ENCODE results near the gene HOXA3. TPM values are rescaled to one million over a fixed set of nuclear protein-coding genes. Genes with fewer than 3 reads are reported as not detected.

HOXA3 gene
- total and polyA plus RNA-seq, 4 donors: 3.8 to 20.8 (median 10.9) TPM

DNA sequence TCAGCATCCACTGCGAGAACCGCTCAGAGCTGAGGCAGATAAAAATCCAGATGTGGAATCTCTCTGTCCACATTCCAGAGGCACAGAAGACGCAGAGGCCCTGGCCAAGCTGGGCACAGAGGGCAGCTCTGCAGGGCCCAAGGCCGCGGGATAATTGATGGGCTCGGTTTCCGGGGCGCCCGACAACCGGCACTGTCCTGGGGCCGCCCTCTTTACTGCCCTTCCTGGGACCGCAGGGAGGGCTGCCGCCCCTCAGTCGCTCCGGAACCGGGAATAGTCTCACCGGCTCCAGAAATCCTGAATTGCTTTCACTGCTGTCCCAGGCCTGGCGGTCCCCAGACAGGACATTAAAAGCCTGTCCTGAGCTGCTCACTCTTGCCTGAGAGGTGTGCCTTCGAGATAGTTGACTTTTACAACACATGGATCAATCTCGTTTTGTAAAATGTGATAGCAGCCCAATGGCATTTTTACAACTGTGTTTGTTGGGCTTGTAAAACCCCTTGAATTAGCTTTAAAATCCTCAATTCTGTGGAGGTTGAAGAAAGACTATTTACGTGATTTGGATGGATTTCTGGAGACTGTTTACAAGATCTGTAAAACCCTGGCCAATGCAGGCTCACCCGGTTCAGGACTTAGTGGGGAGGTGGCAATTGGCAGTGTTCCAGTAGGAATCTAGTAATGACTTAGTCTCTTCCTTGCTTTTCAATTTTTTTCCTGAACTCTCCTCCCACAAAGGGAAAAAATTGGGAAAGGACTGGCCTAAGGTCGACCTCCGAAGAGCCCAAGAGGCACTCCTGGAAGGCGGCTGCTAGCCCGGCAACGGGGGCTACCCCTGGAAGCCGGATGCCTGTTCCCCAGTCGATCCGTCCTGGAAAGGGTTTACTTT lies 3.4 kb downstream of the HOXA3 start:
- Histone ChIP-seq H3K27me3 (ENCODE audit: control insufficient read depth in 1 of 2, insufficient read depth in 2 of 2, low read length in 1 of 2) (no peaks in the 10 kb centered on the region), H3K9me3 (ENCODE audit: control insufficient read depth, low read length) (no peaks in the 10 kb centered on the region), H3K36me3 (ENCODE audit: control insufficient read depth in 1 of 2, insufficient read depth in 2 of 2, low read length in 1 of 2) (no peaks in the 10 kb centered on the region), H3K4me3 (ENCODE audit: low read length in 2 of 2) (peak overlapping the region in 1 of 2 donors; percentile 28), H3K27ac (ENCODE audit: low read depth in 1 of 2, low read length in 2 of 2) (peak overlapping the region in 1 of 2 donors; percentile 20), H3K4me1 (ENCODE audit: control insufficient read depth in 1 of 2, insufficient read depth in 2 of 2, low read length in 2 of 2) (no peaks in the 10 kb centered on the region)
- 53 to 59% methylated on average over 30 of the region's 30 CpGs for WGBS, 2 donors
- intact Hi-C loops (cut with DNase I): no loop called here
- DNase-seq: no peak
- ATAC-seq (ENCODE audit: low FRiP score): no peak

DNA sequence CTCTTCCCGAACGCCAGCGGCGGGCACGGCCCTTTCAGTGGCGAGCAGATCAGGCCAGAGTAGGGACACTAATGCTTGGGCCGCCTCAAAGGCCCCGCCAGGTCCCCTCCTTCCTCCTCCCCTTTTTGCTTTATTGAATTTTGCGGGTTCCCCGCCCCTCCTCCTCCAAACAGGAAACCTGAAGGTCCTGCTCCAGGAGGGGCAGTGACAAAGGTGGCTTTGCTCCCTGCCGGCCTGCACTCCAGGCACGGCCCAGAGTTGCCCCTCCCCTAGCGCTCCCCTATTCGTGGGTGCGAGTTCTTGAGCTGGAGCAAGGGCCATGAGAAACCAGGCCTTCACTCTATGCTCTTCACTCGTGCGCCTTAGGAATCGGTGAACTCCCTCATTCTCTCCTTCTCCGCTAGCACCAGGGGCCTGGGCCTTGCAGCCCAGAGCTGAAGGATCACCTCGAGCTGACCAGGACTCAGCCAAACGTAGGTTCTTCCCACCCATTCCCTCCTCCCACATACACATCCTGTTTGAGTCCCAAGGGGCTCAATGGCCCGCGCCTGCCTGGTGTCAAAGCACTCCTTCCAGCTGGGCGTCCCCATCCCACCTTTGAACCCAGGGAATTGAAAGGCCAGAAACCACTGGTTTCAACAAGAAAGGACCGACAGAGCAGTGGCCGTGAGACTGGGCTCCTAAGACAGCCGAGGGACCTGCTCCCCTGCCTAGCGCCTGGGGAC lies 4.2 kb downstream of the HOXA3 start:
- Histone ChIP-seq H3K36me3 (ENCODE audit: control insufficient read depth in 1 of 2, insufficient read depth in 2 of 2, low read length in 1 of 2) (no peaks in the 10 kb centered on the region), H3K27ac (ENCODE audit: low read depth in 1 of 2, low read length in 2 of 2) (peak overlapping the region; percentile 16 to 20), H3K4me1 (ENCODE audit: control insufficient read depth in 1 of 2, insufficient read depth in 2 of 2, low read length in 2 of 2) (no peaks in the 10 kb centered on the region), H3K27me3 (ENCODE audit: control insufficient read depth in 1 of 2, insufficient read depth in 2 of 2, low read length in 1 of 2) (no peaks in the 10 kb centered on the region), H3K4me3 (ENCODE audit: low read length in 2 of 2) (peak overlapping the region in 1 of 2 donors; percentile 28), H3K9me3 (ENCODE audit: control insufficient read depth, low read length) (no peaks in the 10 kb centered on the region)
- WGBS, 2 donors: 25 to 29% methylated on average over 28 of the region's 28 CpGs
- ATAC-seq (ENCODE audit: low FRiP score): no peak
- DNase-seq: no peak
- intact Hi-C loops (cut with DNase I): no loop called here

DNA sequence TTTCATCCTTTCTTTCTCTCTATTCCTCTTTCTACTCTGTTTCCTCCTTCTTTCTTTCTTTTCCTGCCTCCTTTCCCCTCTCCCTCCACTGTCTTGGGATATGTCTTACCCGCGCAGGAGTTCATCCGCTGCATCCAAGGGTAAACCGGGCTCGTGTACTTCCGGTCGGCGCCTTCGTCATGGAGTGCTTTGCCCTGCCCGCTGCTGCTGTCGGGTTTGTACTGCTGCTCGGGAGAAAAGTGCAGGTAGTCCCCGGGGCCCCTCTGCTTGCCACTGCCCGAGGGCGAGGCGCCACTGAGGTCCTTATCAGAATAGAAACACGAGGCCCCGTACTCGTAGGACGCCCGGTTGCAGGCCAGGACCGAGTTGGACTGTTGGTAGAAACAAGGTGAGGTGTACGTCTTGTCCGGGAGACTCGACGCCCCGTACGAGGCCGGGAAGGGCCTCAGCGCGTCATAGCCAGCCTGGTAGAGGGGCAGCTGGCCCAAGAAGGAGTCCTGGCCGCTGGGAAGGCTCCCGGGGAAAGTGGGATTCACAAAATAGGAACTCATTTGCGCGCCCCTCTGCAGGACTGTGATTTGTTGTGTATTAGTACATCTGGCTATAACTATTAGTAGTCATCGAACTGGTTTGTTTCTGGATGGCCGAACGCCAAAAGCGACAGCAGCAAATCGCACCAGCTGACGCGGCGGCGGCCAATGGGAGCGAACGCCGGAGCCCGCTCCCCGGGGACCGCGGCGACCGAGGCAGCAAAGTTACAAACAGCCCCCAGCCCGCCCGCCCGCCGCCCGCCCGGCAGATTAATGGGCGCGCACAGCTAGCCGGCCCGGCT lies 5.0 kb downstream of the HOXA3 start, which contains the start of gene HOXA6:
HOXA6 (minus strand) TSS at position 576 of the 832 bp plus-strand sequence; CDS start at position 551, 25 bp downstream.
- no peaks in the 10 kb centered on the region for H3K36me3 ChIP-seq (ENCODE audit: control insufficient read depth in 1 of 2, insufficient read depth in 2 of 2, low read length in 1 of 2)
- H3K27me3 ChIP-seq (ENCODE audit: control insufficient read depth in 1 of 2, insufficient read depth in 2 of 2, low read length in 1 of 2): no peaks in the 10 kb centered on the region
- 22 to 30% methylated on average over 63 of the region's 63 CpGs for WGBS, 2 donors
- no peaks in the 10 kb centered on the region for H3K4me1 ChIP-seq (ENCODE audit: control insufficient read depth in 1 of 2, insufficient read depth in 2 of 2, low read length in 2 of 2)
- H3K4me3 ChIP-seq (ENCODE audit: low read length in 2 of 2): peak within 1 kb of the TSS; percentile 8 to 28
- intact Hi-C loops (cut with DNase I): no loop called here
- peak; percentile 78 to 92 for DNase-seq
- no peak for ATAC-seq (ENCODE audit: low FRiP score)
- peak within 1 kb of the TSS; percentile 16 to 35 for H3K27ac ChIP-seq (ENCODE audit: low read depth in 1 of 2, low read length in 2 of 2)
- no peaks in the 10 kb centered on the region for H3K9me3 ChIP-seq (ENCODE audit: control insufficient read depth, low read length)

DNA sequence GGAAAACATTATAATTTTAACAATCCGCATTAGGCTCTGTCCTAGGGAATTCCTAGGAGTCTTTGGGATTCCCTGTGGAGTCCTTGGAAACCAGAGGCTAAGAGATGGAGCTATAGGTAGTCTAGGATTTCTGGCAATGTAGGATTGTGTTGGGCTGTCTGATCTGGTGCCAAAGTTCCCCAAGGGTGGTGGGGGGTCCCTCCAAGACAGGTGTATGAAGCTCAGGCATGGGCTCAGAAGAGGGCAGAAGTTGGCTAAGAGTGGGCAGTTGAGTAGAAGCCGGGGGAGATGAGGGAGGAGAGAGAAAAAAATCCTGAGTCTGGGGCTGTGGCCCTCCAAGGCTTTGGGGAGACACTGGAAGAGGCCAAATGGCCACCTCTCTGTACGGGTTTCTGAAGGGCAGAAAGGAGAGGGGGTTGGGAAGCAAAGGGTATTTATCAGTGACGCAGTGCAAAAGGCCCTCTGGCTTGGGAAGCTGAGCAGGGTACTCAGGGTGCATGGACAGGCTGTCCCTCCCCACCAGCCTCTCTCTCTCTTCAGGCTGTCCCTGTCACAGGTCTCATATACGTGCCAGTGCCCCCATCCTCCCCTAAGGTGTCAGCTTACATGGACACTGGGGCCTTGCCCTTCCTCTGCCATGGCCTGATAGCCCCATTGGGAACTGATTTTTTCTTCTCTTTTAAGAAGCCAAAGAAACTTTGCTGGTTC lies 5.7 kb downstream of the HOXA3 start:
- ATAC-seq (ENCODE audit: low FRiP score): no peak
- Histone ChIP-seq H3K4me3 (ENCODE audit: low read length in 2 of 2) (no peak overlapping the region), H3K4me1 (ENCODE audit: control insufficient read depth in 1 of 2, insufficient read depth in 2 of 2, low read length in 2 of 2) (no peaks in the 10 kb centered on the region), H3K36me3 (ENCODE audit: control insufficient read depth in 1 of 2, insufficient read depth in 2 of 2, low read length in 1 of 2) (no peaks in the 10 kb centered on the region), H3K27me3 (ENCODE audit: control insufficient read depth in 1 of 2, insufficient read depth in 2 of 2, low read length in 1 of 2) (no peaks in the 10 kb centered on the region), H3K9me3 (ENCODE audit: control insufficient read depth, low read length) (no peaks in the 10 kb centered on the region), H3K27ac (ENCODE audit: low read depth in 1 of 2, low read length in 2 of 2) (no peak overlapping the region)
- intact Hi-C loops (cut with DNase I): no loop called here
- DNase-seq: no peak
- WGBS, 2 donors: 75 to 89% methylated on average over 4 to 5 of the region's 5 CpGs

DNA sequence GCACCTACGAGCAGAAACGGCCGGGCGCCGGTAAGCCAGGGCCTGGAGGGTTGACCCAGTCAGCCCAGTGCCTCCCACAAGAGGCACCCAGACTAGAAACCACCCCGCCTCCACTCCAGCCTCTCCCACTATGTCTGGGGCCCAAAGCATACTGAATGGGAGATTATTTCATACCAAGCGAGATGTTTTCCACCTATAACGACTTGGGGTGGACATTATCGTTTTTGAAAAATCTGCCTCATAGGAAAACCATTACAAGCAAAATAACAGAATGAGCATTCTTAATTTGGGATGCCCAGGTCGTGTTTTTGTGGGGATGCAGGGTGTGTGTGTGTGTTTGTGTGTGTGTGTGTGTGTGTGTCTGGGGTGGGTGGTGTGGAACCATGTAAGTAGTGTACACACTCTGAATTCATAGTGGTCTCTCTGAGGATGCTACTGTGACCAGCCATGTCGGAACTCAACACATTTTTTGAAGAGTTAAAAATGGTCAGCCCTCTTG lies 6.4 kb downstream of the HOXA3 start:
- no peak for ATAC-seq (ENCODE audit: low FRiP score)
- no peaks in the 10 kb centered on the region for H3K4me1 ChIP-seq (ENCODE audit: control insufficient read depth in 1 of 2, insufficient read depth in 2 of 2, low read length in 2 of 2)
- H3K9me3 ChIP-seq (ENCODE audit: control insufficient read depth, low read length): no peaks in the 10 kb centered on the region
- WGBS, 2 donors: 71 to 92% methylated on average over 11 of the region's 11 CpGs
- intact Hi-C loops (cut with DNase I): no loop called here
- no peaks in the 10 kb centered on the region for H3K36me3 ChIP-seq (ENCODE audit: control insufficient read depth in 1 of 2, insufficient read depth in 2 of 2, low read length in 1 of 2)
- H3K27me3 ChIP-seq (ENCODE audit: control insufficient read depth in 1 of 2, insufficient read depth in 2 of 2, low read length in 1 of 2): no peaks in the 10 kb centered on the region
- DNase-seq: no peak
- H3K27ac ChIP-seq (ENCODE audit: low read depth in 1 of 2, low read length in 2 of 2): no peak overlapping the region
- no peak overlapping the region for H3K4me3 ChIP-seq (ENCODE audit: low read length in 2 of 2)

DNA sequence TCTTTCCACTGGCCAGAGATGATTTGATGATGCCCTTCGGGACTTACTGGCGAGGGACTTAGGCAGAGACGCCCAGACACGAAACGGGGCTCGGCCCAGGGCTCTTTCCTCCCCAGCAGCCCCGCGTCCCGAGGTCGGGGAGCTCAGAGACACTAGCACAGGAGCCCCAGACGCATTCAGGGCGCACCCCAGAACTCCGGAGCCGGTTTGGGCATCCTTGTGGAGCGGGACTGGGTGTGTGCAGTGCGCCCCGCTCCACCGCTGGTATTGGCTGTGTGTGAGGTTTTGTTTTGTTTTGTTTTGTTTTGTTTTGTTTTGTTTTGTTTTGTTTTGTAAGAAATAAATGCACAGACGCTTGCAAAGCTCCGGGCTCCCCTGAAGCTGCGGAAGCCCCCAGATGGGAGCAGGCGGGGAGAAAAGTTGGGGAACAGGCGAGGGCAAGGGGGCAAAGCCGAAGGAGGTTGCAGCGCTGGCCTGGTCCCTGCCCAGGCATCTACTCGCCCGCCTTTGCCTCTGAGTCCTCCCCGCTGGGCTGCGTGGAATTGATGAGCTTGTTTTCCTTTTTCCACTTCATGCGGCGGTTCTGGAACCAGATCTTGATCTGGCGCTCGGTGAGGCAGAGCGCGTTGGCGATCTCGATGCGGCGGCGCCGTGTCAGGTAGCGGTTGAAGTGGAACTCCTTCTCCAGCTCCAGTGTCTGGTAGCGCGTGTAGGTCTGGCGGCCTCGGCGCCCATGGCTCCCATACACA lies 7.0 kb downstream of the HOXA3 start:
- Histone ChIP-seq H3K4me1 (ENCODE audit: control insufficient read depth in 1 of 2, insufficient read depth in 2 of 2, low read length in 2 of 2) (no peaks in the 10 kb centered on the region), H3K27ac (ENCODE audit: low read depth in 1 of 2, low read length in 2 of 2) (no peak overlapping the region), H3K4me3 (ENCODE audit: low read length in 2 of 2) (no peak overlapping the region), H3K36me3 (ENCODE audit: control insufficient read depth in 1 of 2, insufficient read depth in 2 of 2, low read length in 1 of 2) (no peaks in the 10 kb centered on the region), H3K9me3 (ENCODE audit: control insufficient read depth, low read length) (no peaks in the 10 kb centered on the region), H3K27me3 (ENCODE audit: control insufficient read depth in 1 of 2, insufficient read depth in 2 of 2, low read length in 1 of 2) (no peaks in the 10 kb centered on the region)
- WGBS, 2 donors: 68 to 91% methylated on average over 45 to 47 of the region's 47 CpGs
- ATAC-seq (ENCODE audit: low FRiP score) (no peak), DNase-seq (peak in 1 of 2 donors; percentile 80)
- intact Hi-C loops (cut with DNase I): no loop called here

DNA sequence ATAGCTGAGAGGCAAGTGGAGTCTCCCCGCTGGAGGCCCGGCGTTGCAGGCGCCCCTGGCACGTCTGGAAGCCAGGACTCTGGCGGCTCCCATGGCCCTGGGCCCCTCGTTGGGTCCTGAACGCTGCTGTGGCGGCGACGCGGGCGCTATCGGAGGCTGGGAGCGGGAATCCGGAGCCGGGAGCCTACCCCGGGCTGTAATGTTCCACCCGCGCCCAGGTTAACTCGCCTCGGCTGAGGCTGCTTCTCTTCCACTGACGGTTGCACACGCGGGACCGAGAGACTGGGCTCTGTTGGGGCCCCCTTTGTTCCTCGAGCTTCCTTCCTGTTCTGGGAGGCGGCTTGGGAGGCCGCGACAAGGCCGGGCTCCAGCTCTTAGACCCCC lies 7.6 kb downstream of the HOXA3 start:
- DNase-seq (peak in 1 of 2 donors; percentile 77), ATAC-seq (ENCODE audit: low FRiP score) (peak; percentile 1)
- H3K27me3 ChIP-seq (ENCODE audit: control insufficient read depth in 1 of 2, insufficient read depth in 2 of 2, low read length in 1 of 2): no peaks in the 10 kb centered on the region
- 63 to 79% methylated on average over 31 of the region's 31 CpGs for WGBS, 2 donors
- H3K4me1 ChIP-seq (ENCODE audit: control insufficient read depth in 1 of 2, insufficient read depth in 2 of 2, low read length in 2 of 2): no peaks in the 10 kb centered on the region
- H3K36me3 ChIP-seq (ENCODE audit: control insufficient read depth in 1 of 2, insufficient read depth in 2 of 2, low read length in 1 of 2): no peaks in the 10 kb centered on the region
- H3K27ac ChIP-seq (ENCODE audit: low read depth in 1 of 2, low read length in 2 of 2): no peak overlapping the region
- H3K4me3 ChIP-seq (ENCODE audit: low read length in 2 of 2): no peak overlapping the region
- intact Hi-C loops (cut with DNase I): loop anchor here in 1 of 2 donors (5.0 kb wide), 1 partner anchor 47 kb away; the partner anchor contains the start of gene HOXA1
- no peaks in the 10 kb centered on the region for H3K9me3 ChIP-seq (ENCODE audit: control insufficient read depth, low read length)

Data from aorta (tissue), 5 donors.